ENCODE results near the gene ANXA8. TPM values are rescaled to one million over a fixed set of nuclear protein-coding genes. Genes with fewer than 3 reads are reported as not detected.
"Not testable (repeated sequence)": the region's sequence is repeated elsewhere in the genome, so short reads cannot be mapped to it uniquely, and the experiment has no call there.

ANXA8 gene
- total RNA-seq, 1 experiment from 2014 or later = 0.22 TPM

DNA sequence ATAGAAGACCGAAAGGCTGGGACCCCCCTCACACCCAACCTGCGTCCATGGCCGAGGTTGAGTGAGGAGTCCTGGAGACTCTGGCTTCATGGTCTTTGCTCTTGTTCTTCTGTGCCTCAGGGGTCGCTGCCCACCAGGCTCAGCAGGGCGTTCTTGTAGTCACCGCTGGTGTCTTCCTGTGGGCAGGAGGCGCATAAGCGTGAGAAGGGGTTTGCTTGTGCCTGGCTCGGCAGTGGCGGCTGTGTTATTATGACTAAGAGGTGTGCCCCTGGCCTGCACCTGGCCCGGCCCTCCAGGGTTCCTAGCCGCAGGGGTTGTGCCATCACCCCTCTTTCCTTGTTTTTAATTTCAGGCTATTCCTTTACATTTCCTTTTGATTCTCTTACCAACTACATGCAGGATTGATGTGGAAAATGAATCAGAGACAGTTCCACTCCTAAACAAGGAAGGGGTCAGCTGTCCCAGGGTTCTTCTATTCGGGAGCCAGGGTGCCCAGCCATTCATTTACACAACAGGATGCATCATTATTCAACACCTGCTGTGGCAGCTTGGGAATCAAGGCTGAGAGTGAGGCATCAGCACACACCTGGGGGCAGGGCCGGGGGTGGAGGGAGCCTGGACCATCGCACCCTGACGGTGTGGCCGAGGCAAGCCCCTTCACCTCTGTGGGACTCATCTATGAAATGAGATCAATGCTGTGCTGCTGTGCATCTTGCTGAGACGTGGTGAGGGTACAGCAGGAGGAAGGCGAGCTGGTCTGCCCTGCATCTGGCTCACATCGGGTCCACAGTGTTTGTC lies 15.0 kb downstream of the ANXA8 start:
- H3K9me3 ChIP-seq (ENCODE audit: control insufficient read depth, low read depth, low read length); DNase-seq; H2BK20ac ChIP-seq (ENCODE audit: low read depth, low read length, poor library complexity, severe bottlenecking); H3K4me3 Mint-ChIP-seq; H3K9ac ChIP-seq (ENCODE audit: extremely low read depth, insufficient read length, low read length); H3T11ph ChIP-seq (ENCODE audit: low read length); H2BK5ac ChIP-seq (ENCODE audit: insufficient read length, low read length); H2AK5ac ChIP-seq (ENCODE audit: insufficient read length, low read length); H2BK15ac ChIP-seq (ENCODE audit: low read depth, low read length); H3K23ac ChIP-seq (ENCODE audit: insufficient read length, low read depth, low read length); H3K79me1 ChIP-seq (ENCODE audit: insufficient read depth, low read depth, low read length, poor library complexity, severe bottlenecking); H3K27me3 ChIP-seq (ENCODE audit: insufficient read depth, low read length); H4K20me1 ChIP-seq (ENCODE audit: control insufficient read depth, insufficient read depth, insufficient read length); H3K27ac ChIP-seq (ENCODE audit: insufficient read length, low read depth, low read length); H3K14ac ChIP-seq (ENCODE audit: insufficient read depth, low read length); H4K91ac ChIP-seq (ENCODE audit: insufficient read length, low read depth, low read length); H3K4me1 ChIP-seq (ENCODE audit: insufficient read depth, low read length); H2BK120ac ChIP-seq (ENCODE audit: low read depth, low read length, poor library complexity, severe bottlenecking); H3K4me1 Mint-ChIP-seq; H3K18ac ChIP-seq (ENCODE audit: insufficient read length, low read depth, low read length); H3K36me3 Mint-ChIP-seq (ENCODE audit: insufficient read depth in 1 of 3, low read depth in 3 of 3); H3K27me3 Mint-ChIP-seq (ENCODE audit: low read depth); H4K8ac ChIP-seq (replicated peaks; ENCODE audit: insufficient read length, low read depth, low read length); H3K56ac ChIP-seq (ENCODE audit: insufficient read length, low read depth, low read length); H2AFZ ChIP-seq (ENCODE audit: low read length); H3K27ac Mint-ChIP-seq; H3K23me2 ChIP-seq (ENCODE audit: insufficient read length, low read depth, low read length, poor library complexity, severe bottlenecking); H4K5ac ChIP-seq (ENCODE audit: insufficient read length, low read depth, low read length); H3K9me3 Mint-ChIP-seq; H2BK12ac ChIP-seq (ENCODE audit: insufficient read length, low read depth, low read length); H3K4ac ChIP-seq (ENCODE audit: low read depth, low read length); H3K79me2 ChIP-seq (ENCODE audit: insufficient read depth, low read length); H3K4me2 ChIP-seq (ENCODE audit: insufficient read depth, insufficient read length, low read length): not testable (repeated sequence)
- no CpG with 5 or more reads among the region's 20 CpGs for WGBS (ENCODE audit: extremely low coverage, insufficient read length, low lambda C conversion rate)

DNA sequence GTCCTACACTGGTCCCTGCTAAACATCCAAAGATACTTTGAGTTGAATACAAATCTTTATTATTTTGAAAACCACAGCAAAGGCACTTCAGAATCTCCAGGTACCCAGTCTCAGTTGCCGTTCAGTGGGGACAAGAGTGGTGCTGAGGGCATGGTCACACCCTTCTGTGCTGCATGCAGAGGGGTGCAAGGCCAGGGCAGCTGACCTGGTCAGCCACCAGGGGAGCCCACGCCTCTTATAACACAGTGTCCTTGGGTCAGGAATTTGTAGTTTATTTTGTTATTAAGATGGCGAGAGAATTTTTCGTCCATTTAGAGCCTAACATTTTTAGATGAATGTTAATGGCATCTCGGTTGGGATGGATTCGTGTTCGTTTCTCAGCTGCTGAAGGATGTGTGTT lies 16.0 kb downstream of the ANXA8 start:
- not testable (repeated sequence) for H2BK120ac ChIP-seq (ENCODE audit: low read depth, low read length, poor library complexity, severe bottlenecking); H3K9me3 Mint-ChIP-seq; H3K56ac ChIP-seq (ENCODE audit: insufficient read length, low read depth, low read length); H4K5ac ChIP-seq (ENCODE audit: insufficient read length, low read depth, low read length); H3K23ac ChIP-seq (ENCODE audit: insufficient read length, low read depth, low read length); H3K4me1 ChIP-seq (ENCODE audit: insufficient read depth, low read length); H3K27ac ChIP-seq (ENCODE audit: insufficient read length, low read depth, low read length); H3K14ac ChIP-seq (ENCODE audit: insufficient read depth, low read length); H3K79me1 ChIP-seq (ENCODE audit: insufficient read depth, low read depth, low read length, poor library complexity, severe bottlenecking); H3K23me2 ChIP-seq (ENCODE audit: insufficient read length, low read depth, low read length, poor library complexity, severe bottlenecking); H2AK5ac ChIP-seq (ENCODE audit: insufficient read length, low read length); DNase-seq; H4K91ac ChIP-seq (ENCODE audit: insufficient read length, low read depth, low read length); H4K8ac ChIP-seq (replicated peaks; ENCODE audit: insufficient read length, low read depth, low read length); H2BK15ac ChIP-seq (ENCODE audit: low read depth, low read length); H3K4me1 Mint-ChIP-seq; H3K79me2 ChIP-seq (ENCODE audit: insufficient read depth, low read length); H3K27ac Mint-ChIP-seq; H3K4ac ChIP-seq (ENCODE audit: low read depth, low read length); H2AFZ ChIP-seq (ENCODE audit: low read length); H2BK5ac ChIP-seq (ENCODE audit: insufficient read length, low read length); H3K9me3 ChIP-seq (ENCODE audit: control insufficient read depth, low read depth, low read length); H3K36me3 Mint-ChIP-seq (ENCODE audit: insufficient read depth in 1 of 3, low read depth in 3 of 3); H3K27me3 ChIP-seq (ENCODE audit: insufficient read depth, low read length); H2BK20ac ChIP-seq (ENCODE audit: low read depth, low read length, poor library complexity, severe bottlenecking); H3K9ac ChIP-seq (ENCODE audit: extremely low read depth, insufficient read length, low read length); H3K4me2 ChIP-seq (ENCODE audit: insufficient read depth, insufficient read length, low read length); H4K20me1 ChIP-seq (ENCODE audit: control insufficient read depth, insufficient read depth, insufficient read length); H3T11ph ChIP-seq (ENCODE audit: low read length); H3K18ac ChIP-seq (ENCODE audit: insufficient read length, low read depth, low read length); H3K4me3 Mint-ChIP-seq; H2BK12ac ChIP-seq (ENCODE audit: insufficient read length, low read depth, low read length); H3K27me3 Mint-ChIP-seq (ENCODE audit: low read depth)
- WGBS (ENCODE audit: extremely low coverage, insufficient read length, low lambda C conversion rate) = no CpG with 5 or more reads among the region's 7 CpGs
